Epithelial cell of alveolus of lung (primary cell): ENCODE data around the gene WBP2. TPM values are rescaled to one million over a fixed set of nuclear protein-coding genes. Genes with fewer than 3 reads are reported as not detected.

Source experiments
- total RNA-seq: library from RNA; depleted of rRNA; stranded (reverse); fragments of >200 nt; gene quantifications from 2 replicates; pipeline ENCODE4 v1.2.1, GENCODE V29; 2015

Gene WBP2
- 36.0 and 60.9 TPM in 2 replicates for total RNA-seq

GRCh38 chr17:75855310-75856061 lies at the start of gene WBP2:
Gene WBP2 (minus strand): TSS chr17:75855335. CDS start chr17:75855297, 38 bp downstream.

GRCh38 chr17:75896415-75897159 lies 41.5 kb upstream of the WBP2 start, which contains the start of gene TRIM65:
Gene TRIM65 (minus strand): TSS chr17:75896951. CDS start chr17:75896937, 14 bp downstream.

GRCh38 chr17:75878174-75878998 lies 23.3 kb upstream of the WBP2 start, which contains the start of gene TRIM47:
Gene TRIM47 (minus strand): TSS chr17:75878581. CDS start chr17:75878548, 33 bp downstream.

GRCh38 chr17:75843577-75844529 lies 11.3 kb downstream of the WBP2 start, which contains the start of gene UNC13D:
Gene UNC13D (minus strand): TSS chr17:75844404. CDS start chr17:75844337, 67 bp downstream.

Other genes with a start within 250 kb of the WBP2 start
- gene SMIM5, start 221.9 kb downstream of the WBP2 start, total RNA-seq, result not detected in 2 replicates
- 12.3 and 22.4 TPM in 2 replicates for gene RECQL5, start 188.2 kb downstream of the WBP2 start, total RNA-seq
- gene SAP30BP, start 188.0 kb downstream of the WBP2 start, total RNA-seq, result 45.2 and 58.1 TPM in 2 replicates
- 2.1 and 22.9 TPM in 2 replicates for gene ITGB4, start 133.9 kb downstream of the WBP2 start, total RNA-seq
- gene GALK1, start 90.1 kb downstream of the WBP2 start, total RNA-seq, result 51.7 and 54.4 TPM in 2 replicates
- gene UNK, start 70.5 kb downstream of the WBP2 start, total RNA-seq, result 13.3 and 38.2 TPM in 2 replicates
- 0.48 and 4.1 TPM in 2 replicates for gene UNC13D, start 10.9 kb downstream of the WBP2 start, total RNA-seq
- gene TRIM47, start 23.2 kb upstream of the WBP2 start, total RNA-seq, result 13.4 and 24.3 TPM in 2 replicates
- 27.2 and 30.4 TPM in 2 replicates for gene TRIM65, start 41.6 kb upstream of the WBP2 start, total RNA-seq
- 26.5 and 28.3 TPM in 2 replicates for gene MRPL38, start 49.5 kb upstream of the WBP2 start, total RNA-seq
- 4.4 and 7.1 TPM in 2 replicates for gene FBF1, start 85.7 kb upstream of the WBP2 start, total RNA-seq
- 25.2 and 25.7 TPM in 2 replicates for gene ACOX1, start 123.8 kb upstream of the WBP2 start, total RNA-seq
- 18.2 and 19.6 TPM in 2 replicates for gene TEN1, start 123.9 kb upstream of the WBP2 start, total RNA-seq
- gene CDK3, start 145.5 kb upstream of the WBP2 start, total RNA-seq, result 0.78 and 3.7 TPM in 2 replicates
- 0.16 and 0.26 TPM in 2 replicates for gene EVPL, start 172.0 kb upstream of the WBP2 start, total RNA-seq
- gene SRP68, start 217.2 kb upstream of the WBP2 start, total RNA-seq, result 32.8 and 53.5 TPM in 2 replicates
- 0.16 TPM in 1 of 2 replicates, not detected in the other for gene GALR2, start 219.4 kb upstream of the WBP2 start, total RNA-seq
- gene ZACN, start 223.8 kb upstream of the WBP2 start, total RNA-seq, result not detected in 2 replicates
- gene EXOC7, start 248.5 kb upstream of the WBP2 start, total RNA-seq, result 39.0 and 57.3 TPM in 2 replicates